Measurements from ENCODE around the gene ZNF438.
"Not testable (repeated sequence)": the region's sequence is repeated elsewhere in the genome, so short reads cannot be mapped to it uniquely, and the experiment has no call there.

The ZNF438 gene

DNA sequence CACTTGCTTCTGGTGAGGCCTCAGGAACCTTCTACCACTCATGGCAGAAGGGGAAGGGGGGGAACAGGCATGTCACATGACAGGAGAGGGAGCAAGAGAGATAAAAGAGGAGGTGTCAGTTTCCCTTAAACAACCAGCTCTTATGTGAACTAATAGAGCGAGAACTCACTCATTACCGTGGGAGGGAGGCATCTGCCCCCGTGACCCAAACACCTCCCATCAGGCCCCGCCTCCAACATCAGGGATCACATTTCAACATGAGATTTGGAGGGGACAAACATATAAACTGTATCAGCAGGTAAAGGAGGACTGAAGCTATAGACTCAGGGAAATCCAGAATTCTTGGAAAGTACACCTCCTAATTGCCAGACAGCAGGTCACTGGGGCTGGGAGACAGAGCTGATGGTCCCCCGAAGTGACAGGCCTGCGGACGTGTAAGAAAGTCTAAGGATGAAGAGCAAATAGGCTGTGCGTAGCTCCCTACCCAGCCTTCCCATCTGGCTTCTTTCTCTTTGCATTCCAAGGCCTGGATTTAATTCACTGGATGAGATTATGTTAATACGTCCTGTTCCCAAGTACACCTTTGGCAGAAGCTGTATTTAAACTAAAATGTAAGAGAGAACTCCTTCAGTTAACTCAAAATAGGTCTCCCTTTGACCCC lies 215.4 kb downstream of the ZNF438 start:
- in situ Hi-C loops (cut with HindIII; ENCODE audit: low sequenced_read_pairs): no loop called here

DNA sequence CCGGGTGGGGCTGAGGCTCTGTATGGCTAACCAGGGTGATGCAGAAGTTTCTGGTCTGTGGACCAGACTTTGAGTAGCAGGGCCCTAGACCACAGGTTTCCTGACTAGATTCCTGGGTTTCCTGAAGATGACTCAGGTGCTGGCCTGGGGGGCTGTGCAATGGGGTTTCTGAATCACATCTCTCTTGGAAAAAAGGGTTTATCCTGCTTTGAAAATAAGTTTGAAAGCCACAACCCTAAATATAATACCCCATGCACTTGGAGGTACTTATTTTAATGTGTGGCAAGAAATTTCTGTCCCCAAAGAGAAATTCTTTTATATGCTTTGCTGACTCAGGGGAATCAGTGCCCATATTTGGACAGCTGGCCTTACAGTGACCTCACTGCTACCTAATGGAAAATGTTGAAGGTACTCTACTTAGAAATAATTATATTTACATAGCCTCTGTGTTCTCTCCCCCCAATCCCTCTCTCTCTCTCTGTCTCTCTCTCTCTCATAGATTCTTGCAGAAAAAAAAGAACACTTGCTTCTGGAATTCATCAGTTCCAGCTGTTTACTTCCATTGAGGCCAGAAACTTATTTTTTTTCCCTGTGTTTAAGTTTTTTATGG lies 217.7 kb downstream of the ZNF438 start:
- in situ Hi-C loops (cut with HindIII; ENCODE audit: low sequenced_read_pairs): loop anchor here (5.0 kb wide), 1 partner anchor 103 kb away; no protein-coding TSS in a partner anchor

GRCh38 chr10:30812018-30812851 lies 219.4 kb downstream of the ZNF438 start:
- in situ Hi-C loops (cut with HindIII; ENCODE audit: low sequenced_read_pairs): loop anchor here (5.0 kb wide), 1 partner anchor 105 kb away; no protein-coding TSS in a partner anchor

DNA sequence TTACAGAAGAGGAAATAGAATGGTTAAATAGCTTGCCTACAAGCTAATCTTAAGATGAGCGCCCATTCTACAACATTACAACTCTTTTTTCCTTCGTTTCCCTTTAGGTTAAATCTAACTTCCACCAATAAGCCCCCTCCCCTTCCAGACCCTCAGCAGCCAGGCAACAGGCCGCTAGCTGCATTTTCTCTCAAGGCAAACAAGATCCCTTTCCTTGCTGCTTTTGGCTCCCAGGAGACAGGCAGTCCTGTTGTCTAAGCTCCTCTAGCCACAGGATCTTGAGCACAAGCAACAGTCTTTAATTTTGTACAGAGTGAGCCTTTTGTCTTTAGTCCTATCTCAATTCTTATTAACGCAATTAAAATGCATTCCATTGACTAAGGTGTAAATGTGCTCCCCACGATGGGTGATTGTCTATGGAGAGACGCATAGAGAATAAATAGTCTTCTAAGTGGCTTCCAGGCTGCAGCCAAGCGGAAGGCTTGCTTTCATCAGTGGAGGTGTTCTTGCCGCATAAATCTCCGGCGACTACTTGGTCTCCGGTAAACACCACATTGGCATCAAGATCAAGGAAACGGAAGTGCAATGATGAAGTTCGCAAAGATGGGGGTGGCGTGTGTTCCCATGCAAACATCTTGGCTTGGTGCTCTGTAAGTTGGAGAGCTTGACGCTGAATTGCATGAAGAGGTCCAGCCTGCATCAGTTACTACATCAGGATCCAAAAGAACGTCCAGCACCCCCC lies 220.2 kb downstream of the ZNF438 start:
- in situ Hi-C loops (cut with HindIII; ENCODE audit: low sequenced_read_pairs): loop anchor here (5.0 kb wide), 1 partner anchor 106 kb away; no protein-coding TSS in a partner anchor

DNA sequence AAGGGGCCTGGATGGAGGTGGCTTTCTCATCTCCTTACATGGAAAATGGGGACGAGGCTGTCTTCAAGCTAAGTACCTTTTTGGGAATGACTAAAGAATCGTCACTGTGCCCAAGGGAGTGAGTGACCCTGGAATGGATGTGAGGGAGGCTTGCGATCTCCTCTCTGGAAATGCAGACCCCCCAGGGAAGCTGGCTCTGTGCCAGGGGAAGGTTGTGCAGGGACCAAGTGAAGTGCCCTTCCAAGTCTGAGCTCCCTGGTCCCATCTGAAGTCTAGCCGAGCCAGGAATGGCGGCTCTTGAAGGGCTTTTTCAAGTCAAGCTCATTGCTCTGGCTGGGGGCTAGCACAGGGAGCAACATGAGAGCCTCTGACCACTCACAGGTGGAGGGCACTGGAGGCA lies 221.2 kb downstream of the ZNF438 start:
- in situ Hi-C loops (cut with HindIII; ENCODE audit: low sequenced_read_pairs): loop anchor here (5.0 kb wide), 1 partner anchor 107 kb away; no protein-coding TSS in a partner anchor

DNA sequence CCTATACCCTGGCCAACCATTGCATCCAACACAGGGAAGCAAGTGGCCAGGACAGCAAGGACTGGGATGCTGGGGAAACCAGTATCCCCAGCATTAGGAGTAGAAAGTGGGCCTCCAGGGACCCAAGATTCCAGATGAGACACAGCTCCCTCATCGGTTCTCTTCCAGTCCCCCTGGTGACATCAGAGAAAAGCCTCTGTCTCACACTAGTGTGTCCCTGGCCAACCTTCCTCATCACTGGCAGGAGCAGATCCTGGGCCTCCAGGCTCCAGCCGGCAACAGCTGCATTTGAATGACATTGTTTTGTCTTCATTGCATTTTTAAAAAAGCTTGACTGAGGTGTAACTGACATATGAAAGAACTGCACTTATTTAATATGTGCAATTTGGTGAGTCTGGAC lies 224.8 kb downstream of the ZNF438 start:
- in situ Hi-C loops (cut with HindIII; ENCODE audit: low sequenced_read_pairs): no loop called here

DNA sequence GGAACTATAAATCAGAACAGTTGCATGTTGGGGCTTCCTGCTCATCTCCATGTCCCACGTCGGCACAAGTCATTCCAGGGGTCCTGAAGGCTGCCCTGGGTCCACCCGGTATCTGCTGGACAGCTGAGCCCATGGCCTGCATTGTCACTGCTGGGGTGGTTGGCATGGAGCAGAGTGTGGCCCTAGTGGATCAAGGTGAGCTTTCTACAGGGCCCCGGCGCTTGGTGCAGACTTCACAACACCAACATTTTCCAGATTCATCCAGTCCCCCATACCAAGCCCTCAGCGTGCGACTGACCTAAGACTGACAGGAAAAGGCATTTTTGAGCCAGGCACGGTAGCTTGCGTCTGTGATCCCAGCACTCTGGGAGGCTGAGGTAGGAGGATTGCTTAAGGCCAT lies 226.6 kb downstream of the ZNF438 start:
- in situ Hi-C loops (cut with HindIII; ENCODE audit: low sequenced_read_pairs): no loop called here

DNA sequence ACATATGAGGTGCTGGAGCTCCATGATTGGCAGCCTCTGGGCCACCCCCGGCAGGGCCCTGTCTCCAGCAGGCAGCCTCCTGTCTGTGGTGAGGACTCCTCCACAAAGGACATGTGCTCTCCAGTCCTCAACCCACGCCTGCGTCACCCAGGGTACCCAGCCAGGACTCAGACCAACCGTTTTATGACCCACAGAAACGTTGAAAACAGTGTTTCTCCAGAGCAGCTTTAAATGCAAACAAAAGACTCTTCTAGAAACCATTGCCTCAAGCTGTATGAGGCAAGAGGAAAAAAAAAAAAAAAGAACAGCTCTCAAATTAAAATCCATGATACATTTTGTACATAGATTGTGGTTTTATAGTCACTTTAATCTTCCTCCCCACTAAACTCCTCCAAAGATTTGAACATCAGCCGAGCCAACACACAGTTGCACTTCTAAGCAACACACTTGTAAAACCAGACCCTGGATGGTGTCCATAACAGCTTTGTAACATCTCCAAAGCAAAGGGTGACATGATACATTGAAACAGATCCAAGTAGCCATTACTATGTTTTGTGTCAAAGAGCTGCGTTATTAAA lies 227.1 kb downstream of the ZNF438 start:
- in situ Hi-C loops (cut with HindIII; ENCODE audit: low sequenced_read_pairs): no loop called here

GRCh38 chr10:30803892-30804322 lies 227.8 kb downstream of the ZNF438 start:
- in situ Hi-C loops (cut with HindIII; ENCODE audit: low sequenced_read_pairs): no loop called here

DNA sequence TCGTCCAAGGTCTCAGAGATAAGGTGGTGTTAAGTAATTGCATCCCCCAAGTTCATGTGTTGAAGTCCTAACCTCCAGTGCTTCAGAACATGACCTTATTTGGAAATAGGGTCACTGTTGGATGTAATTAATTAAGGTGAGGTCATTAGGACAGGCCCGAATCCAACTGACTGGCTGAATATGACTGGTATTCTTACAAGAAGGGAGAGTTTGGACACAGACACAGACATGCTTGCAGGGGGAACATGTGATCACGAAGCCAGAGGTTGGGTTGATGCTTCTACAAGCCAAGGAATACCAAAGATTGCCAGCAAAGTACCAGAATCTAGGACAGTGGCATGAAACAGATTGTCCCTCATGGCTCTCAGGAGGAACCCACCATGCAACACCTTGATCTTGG lies 228.6 kb downstream of the ZNF438 start:
- in situ Hi-C loops (cut with HindIII; ENCODE audit: low sequenced_read_pairs): no loop called here

GRCh38 chr10:30800368-30800767 lies 231.3 kb downstream of the ZNF438 start:
- in situ Hi-C loops (cut with HindIII; ENCODE audit: low sequenced_read_pairs): no loop called here

DNA sequence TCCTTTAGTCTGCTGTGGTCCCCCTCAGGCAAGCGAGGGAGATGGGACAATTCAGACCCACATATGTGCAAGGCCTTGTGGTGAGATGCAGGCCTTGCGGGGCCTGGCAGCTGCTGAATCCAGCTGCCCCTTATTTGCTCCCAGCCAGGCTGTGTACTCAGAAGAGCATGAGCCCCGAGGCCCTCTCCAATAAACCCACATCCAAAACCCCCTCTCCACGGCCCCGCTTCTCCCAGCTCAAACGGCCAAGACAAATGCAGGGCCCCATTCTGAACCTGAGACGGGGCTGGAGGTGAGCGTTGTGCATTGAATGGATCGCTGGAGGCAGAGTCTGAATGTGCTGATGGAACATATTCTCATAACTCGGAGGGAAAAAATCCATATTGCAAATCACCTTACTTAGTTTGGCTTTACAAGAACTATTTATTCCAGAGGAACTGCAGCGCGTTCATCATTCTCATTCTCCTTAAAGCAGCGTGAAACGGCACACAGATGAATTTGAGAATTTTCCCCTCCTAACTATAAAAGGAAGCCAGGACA lies 232.9 kb downstream of the ZNF438 start:
- in situ Hi-C loops (cut with HindIII; ENCODE audit: low sequenced_read_pairs): no loop called here

DNA sequence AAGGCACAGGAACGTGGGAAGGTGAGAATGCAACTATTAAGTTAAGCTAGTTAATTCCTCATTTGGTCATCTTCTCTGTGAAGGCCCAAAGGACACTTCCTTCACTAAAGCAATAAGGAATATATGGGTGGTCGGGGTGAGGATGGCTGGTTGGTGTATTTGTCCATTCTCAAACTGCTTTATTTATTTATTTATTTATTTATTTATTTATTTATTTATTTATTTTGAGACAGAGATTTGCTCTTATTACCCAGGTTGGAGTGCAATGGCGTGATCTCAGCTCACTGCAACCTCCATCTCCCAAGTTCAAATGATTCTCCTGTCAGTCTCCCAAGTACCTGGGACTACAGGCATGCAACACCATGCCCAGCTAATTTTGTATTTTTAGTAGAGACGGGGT lies 236.6 kb downstream of the ZNF438 start:
- in situ Hi-C loops (cut with HindIII; ENCODE audit: low sequenced_read_pairs): not testable (repeated sequence)

Data from DLD1 (cell line).